Fibroblast of the conjunctiva (primary cell): Measurements from ENCODE around the gene IL34.

Experiments
- DNase-seq: peaks from one replicate; pipeline ENCODE4 v3.0.0-alpha.2; 2010; ENCODE audit warnings: low read depth

Gene IL34

DNA sequence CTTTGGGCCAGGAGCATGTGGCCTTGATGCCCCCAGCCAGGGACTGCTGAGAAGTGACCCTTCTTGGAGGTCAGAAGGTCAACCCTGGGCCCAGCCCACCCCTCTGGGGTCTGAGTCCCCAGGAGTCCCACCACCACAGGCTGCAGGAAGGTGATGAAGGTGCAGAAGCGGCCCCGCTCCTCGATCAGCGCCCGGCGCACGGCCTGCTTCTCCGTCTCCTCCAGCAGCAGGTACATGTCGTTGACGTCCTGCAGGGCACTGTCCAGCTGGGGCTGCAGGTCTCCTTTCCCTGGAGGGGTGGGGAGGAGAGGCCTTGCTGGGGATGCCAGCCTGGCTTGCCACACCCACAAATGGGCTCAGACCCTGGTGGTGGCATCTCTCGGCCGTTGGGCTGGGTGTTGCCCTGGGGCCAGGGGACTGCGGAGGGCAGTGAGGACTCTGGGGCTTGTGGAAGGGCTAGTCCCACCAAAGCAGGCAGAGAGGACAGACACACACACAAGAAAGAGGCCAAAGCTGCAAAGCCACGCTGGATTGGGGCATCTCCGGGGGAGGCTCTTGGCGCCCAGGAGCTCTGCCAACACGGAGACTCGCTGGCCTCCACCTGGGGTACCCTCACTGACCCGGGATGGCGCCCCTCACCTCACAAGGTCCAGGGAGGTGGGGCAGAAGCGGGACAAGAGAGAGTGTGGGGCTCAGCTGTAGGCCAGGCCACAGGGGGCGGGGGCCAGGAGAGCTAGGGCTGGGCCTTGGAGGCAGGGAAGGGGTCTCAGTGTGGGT lies 31.9 kb downstream of the IL34 start:
- DNase-seq, result no peak

DNA sequence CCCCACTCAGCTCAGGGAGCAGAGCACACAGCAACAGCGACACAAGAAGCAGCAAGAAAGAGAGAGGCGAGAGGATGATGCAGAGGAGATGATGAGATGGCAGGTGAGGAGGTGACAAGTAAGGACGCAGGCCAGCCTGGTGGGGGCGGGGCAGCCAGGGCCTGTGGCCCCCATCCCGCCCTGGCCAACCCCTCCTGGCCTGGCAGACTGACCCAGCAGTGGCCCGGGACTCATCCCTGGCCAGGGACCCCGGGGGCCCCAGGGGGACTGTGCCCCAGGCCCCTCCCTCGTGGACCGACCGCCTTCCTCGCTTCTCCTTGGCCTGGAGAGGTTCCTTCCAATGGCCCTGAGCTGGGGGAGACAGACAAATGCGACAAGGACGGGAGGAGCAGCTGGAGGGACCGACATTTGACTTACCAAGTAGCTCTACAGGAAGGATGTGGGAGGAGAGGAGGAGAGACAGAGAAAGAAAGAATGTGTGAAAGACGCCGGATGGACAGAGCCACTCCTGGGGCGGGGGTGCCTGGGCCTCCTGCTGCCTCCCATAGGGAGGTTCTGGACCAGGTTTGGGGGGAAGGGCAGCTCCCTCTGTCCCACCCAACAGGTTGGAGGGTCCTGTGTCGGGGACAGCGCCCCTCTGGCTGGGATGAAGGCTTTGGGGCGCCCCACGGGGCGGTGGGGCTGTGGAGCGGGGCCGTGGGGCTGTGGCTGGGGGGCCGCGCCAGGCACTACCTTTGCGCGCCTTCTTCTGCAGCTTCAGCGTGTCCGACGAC lies 32.7 kb downstream of the IL34 start:
- DNase-seq, result no peak

DNA sequence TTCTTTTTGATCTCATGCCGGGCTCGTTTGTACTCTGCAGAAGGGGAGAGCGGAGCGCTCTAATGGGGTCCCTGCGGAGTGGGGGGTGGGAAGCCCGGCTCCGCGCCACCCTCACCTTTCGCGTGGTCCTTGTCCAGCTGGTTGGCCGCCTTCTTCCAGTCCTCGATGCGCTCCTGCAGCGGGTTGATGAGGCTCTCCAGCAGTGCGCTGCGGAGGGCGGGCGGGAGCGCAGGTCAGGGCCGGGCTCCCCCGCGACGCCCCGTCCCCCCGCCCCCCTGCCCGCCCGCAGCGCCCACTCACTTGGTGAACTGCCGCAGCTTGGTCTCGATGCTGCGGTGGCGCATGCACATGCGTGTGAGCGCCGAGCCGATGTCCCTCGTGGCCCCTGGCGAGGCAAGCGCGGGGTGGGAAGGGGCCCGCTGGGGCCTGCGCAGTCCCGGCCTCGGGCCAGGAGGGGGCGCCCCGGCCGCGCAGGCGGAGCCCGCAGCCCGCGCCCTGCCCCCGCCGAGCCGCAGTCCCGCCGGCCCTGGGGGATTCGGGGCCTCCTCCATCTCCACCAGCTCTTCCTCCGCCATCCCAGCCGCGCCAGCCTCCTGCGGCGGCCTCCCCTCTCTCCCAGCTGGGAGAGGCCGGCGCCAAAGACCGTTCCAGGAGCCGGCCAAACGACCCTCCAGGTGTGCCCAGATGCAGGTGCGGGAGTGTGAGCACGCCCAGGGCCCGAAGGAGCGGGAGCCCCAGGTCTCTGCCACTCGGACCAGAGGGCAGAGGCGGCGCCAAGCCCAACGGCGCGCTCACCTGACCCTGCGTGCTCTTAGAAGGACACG lies 33.5 kb downstream of the IL34 start:
- DNase-seq, result no peak

DNA sequence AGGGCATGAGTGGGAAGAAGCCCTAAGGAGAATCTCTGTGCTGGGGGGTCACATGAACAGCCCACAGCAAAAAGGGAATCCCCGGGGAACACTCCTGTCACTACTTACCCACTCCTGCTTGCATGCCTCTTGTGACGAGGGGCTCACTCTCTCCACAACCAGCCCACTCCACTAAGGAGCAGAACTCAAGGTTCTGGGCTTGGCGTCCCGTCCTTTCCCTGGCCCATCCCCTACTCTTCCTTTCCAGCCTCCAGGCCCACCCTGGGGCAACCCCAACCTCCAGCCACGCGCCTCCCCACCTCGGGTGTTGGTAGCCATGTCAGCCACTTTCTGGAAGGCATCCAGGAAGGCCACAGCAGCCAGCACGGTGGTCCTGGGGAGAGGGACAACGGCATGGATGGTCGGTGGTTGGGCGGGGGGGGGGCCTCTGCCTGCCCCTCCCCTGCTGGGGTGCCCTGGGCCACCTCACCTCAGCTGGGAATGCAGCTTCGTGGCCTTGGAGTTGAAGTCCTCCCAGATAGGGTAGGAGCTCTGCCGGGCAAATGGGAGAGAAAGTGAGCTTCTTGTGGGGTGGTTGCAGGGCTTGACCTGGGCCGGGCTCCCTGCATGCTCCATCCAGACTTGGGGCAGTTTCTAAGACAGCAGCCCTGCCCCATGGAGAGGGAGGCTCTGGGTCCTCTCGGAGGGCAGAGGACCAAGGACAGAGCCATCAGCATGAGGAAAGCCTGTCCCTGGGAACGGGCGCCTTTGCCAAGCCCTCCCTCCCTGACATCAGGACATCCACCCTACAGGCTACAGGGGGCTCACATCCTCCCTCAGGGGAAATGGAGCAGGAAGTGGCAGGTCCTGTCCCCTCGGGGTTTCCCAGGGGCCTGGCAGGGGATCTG lies 34.4 kb downstream of the IL34 start:
- DNase-seq, result no peak

DNA sequence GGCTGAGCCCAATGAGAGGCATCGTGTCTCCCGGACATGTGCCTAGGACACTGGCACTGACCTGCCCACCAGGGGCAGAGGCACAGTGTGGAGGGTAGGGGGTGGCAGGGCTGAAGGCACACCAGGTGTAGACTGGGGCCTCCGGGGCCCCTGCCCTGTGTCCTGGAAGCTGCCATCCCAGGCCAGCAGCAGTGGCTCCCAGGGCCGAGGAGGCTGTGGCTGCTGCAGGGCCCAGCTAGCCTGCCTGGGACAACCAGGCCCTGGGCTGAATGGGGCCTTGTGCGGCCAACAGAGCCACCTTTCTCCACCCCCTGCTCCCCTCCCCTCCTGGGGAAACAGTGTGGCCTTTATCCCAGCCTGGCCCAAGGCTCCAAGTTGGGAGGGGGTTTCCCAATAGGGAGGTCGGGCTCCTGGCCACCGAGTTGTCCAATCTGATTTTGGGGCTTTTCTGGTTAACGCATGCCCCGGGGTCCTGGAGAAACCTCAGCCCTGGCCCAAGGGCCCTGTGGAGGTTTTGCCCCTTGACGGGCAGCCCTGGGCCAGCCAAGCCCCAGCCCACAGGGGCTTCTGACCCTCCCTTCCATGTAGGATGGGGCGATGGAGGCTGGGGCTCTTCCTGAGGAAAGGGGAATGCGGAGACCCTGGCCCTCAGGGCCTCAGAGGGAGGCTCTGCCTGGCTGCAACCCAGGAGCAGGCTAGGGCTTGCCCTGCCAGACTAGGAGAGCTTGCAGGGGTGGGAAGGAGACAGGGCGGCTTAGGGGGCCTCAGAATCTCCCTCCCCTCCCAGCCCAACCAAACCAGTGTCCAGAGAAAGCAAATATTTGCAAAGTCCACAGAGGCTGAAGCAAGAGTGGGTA lies 35.3 kb downstream of the IL34 start:
- DNase-seq, result no peak

DNA sequence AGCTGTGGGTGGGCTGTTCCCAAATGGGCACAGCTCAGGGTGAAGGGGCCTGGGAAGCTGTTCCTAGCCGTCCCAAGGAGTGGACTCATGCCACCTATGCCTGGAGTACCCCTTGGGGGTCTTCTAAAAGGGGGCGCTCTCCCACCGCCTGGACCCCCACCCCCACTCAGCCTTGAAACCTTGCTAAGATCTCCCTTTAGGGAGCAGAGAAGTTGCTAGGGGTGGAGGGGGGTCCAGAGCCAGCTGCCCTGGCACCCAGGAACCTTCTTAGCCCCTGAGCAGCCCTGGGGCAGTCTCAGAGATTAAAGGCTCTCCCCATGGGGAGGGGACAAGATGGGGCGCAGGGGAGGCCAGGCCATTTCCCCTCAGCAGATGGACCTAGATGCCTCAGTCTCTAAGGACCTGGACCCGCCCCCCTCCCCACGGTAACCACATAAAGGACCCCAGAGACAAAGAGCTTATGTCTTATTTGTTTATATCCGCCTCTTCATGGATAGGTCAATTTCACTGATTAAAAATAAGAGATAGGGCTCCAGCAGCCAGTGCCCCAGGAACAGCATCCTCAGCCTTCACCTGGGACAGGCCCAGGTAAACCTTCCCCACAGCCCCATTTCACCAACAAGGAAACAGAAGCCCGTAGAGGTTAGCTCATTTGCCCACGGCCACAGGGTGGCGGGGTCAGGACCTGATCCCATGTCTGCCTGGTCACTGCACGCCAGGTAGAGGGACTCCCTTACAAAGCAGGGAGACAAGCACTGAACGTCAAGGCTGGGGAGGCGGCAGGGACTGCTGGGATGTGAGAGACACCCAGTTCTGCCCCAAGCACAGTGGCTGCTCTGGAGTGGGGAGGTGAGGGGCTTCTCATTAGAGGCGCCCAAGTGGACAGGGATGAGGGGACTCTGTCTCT lies 36.1 kb downstream of the IL34 start:
- no peak for DNase-seq

DNA sequence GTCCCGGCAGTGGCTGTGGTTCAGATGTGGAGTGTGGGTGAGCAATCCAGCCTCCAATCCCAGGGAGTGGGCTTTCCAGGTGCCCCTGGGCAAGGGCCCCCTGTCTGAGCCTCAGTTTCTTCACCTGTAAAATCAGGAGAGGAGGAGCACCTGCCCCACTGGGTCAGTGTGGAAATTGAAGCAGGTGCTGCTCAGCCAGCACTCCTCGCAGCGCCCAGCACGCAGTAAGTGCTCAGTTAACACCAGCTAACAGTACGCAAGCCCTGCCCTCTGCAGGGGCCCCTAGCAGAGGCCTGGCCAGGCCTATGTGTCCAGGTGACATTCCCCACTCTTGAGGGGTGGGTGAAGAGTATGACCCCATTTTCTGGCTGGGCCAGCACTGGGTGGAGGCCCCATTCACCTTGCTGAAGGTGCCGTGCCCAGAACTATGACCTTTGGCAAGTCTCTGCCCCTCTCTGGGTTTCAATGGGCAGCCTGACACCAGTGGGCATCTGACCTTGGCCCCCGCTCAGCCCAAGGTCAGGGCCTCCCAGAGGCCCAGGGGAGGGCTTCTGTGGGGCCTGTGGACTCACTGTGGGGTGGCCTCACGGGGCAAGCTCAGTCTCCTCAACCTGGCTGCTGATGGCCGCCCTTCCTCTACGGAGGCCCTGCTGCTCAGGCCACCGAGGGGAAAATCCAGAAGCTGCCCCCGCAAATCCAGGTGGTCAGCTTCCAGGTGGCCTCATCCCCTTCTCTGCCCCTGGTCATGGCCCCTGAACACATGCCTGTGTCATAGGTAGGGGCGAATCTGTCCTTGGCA lies 37.0 kb downstream of the IL34 start:
- DNase-seq, result no peak

DNA sequence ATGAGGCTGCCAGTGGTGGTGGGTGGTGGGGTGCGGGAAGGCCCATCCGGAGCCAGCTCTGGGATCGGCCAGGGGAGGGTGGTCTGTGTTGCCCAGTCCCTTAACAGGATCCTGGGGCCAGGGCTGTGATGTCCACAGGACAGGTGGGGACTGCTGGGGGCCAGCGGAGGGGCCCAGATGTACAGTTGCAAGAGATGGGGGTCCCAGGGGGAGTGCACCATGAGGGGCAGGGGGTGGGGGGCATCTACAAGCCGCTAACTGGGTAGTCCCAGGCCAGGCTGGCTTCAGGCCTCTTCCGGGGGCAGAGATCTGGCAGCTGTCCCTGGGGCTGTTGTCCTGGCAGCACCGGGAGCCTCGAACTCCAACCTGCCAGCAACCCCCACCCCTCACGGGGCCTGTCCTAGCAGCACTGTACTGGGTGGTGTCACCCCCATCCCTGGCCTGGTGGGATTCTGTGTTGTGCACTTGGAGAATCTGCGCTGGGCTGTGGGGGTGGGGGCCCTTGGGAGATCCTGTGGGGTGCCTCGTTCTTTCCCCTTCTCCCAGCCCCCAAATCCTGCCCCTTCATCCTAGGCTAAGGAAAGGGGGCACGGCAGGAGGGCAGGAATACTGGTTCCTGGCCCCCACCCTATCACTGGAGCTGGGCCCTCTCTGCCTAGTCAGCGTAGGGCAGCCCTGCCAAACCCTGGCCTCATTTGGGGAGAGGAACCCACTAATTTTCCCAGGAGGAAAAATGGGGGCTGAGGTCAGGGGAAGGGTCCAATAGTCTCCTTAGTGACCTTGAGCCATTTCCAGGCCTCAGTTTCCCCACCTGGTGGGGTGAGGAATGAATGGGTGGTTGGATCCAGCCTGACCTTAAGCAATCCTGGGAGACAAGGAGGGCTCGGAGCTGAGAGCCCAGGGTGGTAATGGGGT lies 38.0 kb downstream of the IL34 start:
- no peak for DNase-seq

DNA sequence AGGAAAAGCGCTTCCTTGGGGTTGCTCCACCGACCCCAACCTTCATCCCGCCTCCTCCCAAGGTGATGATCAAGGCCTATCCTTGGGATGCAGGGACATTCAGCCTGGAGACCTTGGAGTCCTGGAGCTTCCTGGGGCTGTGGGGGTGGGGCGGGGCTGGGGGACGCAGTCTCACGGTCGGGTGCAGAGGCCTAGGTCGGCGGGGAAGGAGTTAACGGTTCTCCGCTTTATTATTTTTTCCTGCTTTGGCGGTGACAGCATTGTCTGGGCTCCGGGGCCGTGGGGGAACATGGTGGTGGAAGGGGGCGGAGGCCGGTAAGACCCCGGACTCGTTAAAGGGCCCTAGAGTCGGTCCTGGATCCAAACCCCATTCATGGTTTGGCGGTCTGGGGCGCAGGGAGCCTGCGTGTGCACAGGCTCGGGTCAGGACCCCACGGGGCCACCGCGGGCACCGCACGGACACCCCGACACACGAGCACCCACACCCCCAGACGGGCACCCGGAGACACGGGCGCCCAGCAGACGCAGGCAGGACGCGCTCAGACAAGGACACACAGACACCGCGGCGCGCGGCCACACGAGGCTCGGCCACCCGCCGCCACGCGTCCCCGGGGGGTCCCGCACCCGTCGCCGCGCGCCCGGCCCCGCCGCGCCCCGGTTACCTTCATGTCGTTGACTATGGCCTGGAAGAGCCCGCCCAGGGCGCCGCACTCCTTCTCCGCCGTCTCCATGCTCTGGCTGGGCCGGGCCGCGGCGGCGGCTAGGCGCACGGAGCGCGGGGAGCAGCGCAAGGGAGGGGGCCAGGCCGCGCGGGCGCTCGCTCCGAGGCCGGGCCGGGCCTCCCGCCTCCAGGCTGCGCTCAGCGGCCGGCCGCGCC lies 38.9 kb downstream of the IL34 start:
- no peak for DNase-seq

DNA sequence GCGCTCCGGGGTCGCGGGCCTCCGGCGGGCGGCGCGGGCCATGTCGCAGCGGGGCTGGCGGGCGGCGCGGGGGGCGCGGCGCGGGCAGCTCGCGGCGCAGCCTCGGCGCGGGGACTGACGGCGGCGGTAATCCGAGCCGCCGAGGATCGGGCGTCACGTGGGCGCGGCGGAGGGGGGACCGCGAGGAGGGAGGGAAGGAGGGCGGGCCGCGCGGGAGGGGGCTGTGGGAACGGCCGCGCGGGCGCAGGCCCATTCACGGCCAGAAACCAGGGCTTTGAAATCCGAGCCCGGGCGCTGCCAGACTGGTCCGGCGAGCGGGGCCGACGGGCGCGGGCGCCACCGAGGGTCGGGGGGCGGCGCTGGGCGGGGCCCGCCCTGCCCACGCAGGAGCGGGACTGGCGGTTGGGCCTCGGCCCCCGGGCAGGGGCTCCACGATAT lies 39.6 kb downstream of the IL34 start, which contains the start of gene MTSS2:
Gene MTSS2 (minus strand): TSS at position 116 of the 438 bp plus-strand sequence. CDS start 262 bp downstream, outside the sequence.
- peak; percentile 66 for DNase-seq

DNA sequence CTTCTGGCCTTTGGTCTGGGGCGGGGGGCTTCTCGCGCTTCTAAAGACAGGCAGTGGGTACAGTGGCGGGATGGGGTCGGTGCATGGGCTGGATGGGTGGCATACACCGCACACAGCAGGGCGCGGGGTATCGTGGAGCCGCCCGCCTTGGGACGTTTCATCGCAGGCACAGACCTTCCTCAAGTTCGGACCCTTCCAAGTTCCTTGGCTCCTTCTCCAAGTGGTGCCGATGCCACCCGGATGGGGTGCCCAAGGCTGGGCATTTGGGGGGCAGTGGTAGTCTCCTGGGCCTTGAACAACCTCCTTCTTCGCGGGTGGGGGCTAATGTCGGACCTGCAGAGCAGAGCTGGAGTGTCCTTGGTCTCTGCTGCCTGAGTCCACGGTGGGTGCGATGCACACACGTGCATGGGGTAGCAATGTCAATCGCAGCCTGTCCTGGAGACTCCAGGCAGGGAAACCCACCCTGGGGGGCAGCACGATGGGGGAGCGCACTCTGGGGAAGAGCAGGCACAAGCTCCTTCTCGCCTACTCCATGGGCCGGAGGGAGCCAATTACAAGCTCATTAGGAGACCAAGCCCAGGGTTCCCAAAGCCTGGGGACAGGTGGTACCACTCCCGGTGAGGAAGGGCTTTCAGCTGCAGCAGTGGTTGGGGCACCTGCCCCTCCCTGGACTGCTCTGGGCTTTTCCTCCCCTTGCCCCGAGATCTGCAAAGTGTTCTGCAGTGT lies 40.2 kb downstream of the IL34 start:
- DNase-seq, result no peak

DNA sequence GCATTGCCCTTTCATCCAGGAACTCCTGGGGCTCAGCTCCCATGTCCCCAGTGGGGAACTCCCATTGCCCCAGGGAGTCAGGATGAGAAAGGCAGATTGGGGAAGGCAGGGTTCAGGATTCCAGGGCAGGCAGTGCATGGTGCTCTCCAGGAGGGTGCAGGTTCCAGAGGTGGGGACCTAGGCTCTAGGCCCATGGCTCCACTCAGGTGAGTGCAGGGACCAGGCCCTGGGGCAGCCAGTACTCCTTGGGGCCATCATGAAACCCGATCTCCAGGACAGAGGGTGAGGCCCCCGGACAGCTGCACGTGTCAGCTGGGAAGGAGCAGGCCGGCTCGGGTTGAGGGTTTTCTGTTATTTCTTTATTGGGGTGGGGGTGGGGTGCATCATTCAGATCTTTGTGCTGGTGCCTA lies 40.7 kb downstream of the IL34 start:
- DNase-seq, result no peak

DNA sequence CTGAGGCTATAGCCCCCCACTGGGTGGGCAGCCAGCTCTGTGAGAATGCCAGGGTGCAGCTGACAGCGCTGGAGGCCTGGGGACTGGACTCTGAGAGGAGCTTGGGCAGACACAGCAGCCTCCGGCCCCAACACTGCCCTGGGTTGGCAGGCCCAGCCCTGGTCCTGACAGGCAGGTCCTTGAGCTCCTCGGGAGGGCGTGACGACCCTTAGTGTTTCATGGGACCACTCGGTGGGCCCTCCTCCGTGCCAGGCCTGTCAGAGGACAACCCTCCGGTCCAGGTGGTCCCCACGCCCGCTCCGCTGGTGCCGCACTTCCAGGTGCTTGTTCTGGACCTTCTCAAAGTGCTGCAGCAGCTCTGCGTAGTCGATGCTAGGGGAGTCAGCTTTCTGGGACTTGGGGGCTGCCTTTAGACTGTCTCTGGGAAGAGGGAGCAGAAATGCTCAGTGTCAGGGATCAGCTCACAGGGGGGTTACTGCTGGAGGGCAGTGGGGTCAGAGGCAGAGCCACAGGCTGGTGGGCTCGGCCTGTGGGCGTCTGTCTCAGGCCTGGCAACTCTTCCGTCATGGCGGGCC lies 41.4 kb downstream of the IL34 start:
- DNase-seq, result no peak

DNA sequence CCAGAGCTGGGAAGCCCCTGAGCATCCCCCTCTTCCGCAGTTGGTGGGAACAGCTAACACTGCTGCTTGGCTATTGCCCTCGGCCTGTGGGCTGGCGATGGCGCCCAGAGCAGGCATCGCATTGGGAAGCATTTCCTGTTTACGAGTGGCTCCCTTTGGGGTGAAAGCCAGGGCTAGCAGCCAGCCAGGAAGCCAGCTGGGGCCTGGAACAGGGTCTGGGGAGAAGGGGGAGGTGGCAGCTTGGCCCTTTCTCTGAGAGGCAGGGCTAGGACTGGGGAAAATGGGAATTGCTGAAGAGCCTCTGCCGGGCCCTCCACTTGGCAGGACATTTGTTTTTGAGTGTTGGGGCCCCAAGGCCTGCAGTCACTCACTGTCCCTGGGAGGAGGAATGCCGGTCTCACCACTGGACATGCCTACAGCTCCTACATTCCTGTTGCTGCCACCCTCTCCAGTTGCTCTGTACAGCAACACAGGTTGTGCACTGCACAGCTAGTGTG lies 41.9 kb downstream of the IL34 start:
- DNase-seq, result peak; percentile 35
